Vagina (tissue), 2 donors: Measurements from ENCODE around the gene BRD3OS. TPM values are rescaled to one million over a fixed set of nuclear protein-coding genes. Genes with fewer than 3 reads are reported as not detected.

Source experiments
- DNase-seq, 2 donors: peaks; one replicate each; pipeline ENCODE4 v3.0.0-alpha.2; 2017; ENCODE audit errors: extremely low spot score in 2 of 2
- H3K27ac ChIP-seq: fragments of 200-600 bp; sonication (generic); one replicate; pipeline ENCODE4 v1.5.1; 2019
- H3K27me3 ChIP-seq: fragments of 200-600 bp; sonication (generic); one replicate; pipeline ENCODE4 v1.5.1; 2019
- H3K36me3 ChIP-seq, 2 donors: fragments of 200-600 bp; sonication (generic); one replicate each; pipeline ENCODE4 v1.5.1; 2017 to 2019
- H3K4me1 ChIP-seq: fragments of 200-600 bp; sonication (generic); one replicate; pipeline ENCODE4 v1.5.1; 2019
- H3K4me3 ChIP-seq, 2 donors: fragments of 200-600 bp; sonication (generic); 1 replicate in 1 of 2; 2 replicates in 1 of 2; pipeline ENCODE4 v1.5.1; 2016 to 2019
- H3K9me3 ChIP-seq: fragments of 200-600 bp; sonication (generic); one replicate; pipeline ENCODE4 v1.5.1; 2019
- POLR2A ChIP-seq, 2 donors: fragments of 450-650 bp; IDR thresholded peaks; one replicate each; pipeline ENCODE4 v1.6.1; 2017; ENCODE audit warnings: antibody characterized with exemption in 2 of 2, mild to moderate bottlenecking in 2 of 2, moderate library complexity in 2 of 2
- POLR2AphosphoS5 ChIP-seq, 2 donors: sonication (generic); formaldehyde crosslinking; IDR thresholded peaks; one replicate each; pipeline ENCODE4 v1.9.0; 2017; ENCODE audit warnings: antibody characterized with exemption in 2 of 2, mild to moderate bottlenecking in 2 of 2, low read depth in 1 of 2; ENCODE audit not compliant: insufficient read depth in 1 of 2
- intact Hi-C: fragments of 100-400 bp; cut with DNase I; formaldehyde crosslinking; loops from one replicate; pipeline ENCODE4 v1.15.1; 2023
- total RNA-seq: library from RNA; depleted of rRNA; stranded (reverse); fragments of >200 nt; gene quantifications from one replicate; pipeline ENCODE4 v1.2.3, GENCODE V29; 2016
- TF ChIP-seq, protein P1 (sequence below), 3 experiments: fragments of 450-650 bp in 2 of 3; fragments of 200-600 bp in 1 of 3; sonication (generic) in 1 of 3; IDR thresholded peaks; one replicate each; pipeline ENCODE4 v1.5.1; 2017 to 2019; ENCODE audit warnings: antibody characterized with exemption in 3 of 3, mild to moderate bottlenecking in 2 of 3, moderate library complexity in 2 of 3

BRD3OS gene
- total RNA-seq, 1 donor from 2014 or later, result 13.0 TPM

DNA sequence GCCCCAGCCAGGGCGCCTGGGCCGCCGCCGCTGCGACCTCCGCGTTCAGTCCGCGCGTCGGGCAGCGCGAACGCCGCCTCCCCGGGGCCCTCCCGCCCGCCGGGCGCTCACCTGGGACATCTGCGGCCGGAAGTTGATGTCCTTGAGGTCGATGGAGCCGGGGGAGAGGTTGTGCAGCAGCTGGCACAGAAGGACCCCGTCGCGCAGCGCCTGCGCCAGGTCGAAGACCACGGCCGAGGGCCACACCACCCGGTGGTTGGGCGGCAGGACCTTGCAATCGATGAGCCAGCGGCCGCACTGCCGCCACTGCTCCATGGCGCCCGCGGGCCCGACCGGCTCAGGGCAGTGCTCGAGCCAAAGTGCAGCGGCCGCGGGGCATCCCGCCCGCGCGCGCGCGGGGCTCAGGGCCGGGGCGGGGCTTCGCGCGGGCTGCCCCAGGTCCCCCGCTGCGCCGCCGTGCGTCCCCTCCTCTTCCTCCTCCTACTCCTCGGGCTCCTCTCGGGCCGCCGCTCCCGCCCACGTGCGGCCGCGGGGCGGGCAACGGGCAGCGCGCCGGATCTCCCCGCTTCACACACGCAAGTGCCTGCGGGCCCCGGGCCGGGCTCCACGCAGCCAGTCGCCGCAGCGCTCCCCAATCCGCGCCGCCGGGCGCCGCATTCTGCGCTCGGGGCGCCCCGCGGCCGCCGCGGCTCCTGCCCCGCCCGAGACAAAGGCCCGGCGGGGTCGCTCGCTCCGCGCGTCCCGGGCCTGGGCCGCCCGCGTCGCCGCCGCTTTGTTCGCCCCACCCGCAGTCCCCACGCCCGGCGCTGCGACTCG lies 33.1 kb upstream of the BRD3OS start, which contains the start of gene VAV2:
VAV2 (minus strand) TSS at position 361 of the 816 bp plus-strand sequence; CDS start at position 315, 46 bp downstream.
- Histone ChIP-seq H3K9me3 (no peaks in the 10 kb centered on the region), H3K36me3 (no peaks in the 10 kb centered on the region), H3K4me1 (peaks cover 25% of the 10 kb centered on the region), H3K27me3 (no peaks in the 10 kb centered on the region), H3K4me3 (peak within 1 kb of the TSS; percentile 60 to 81), H3K27ac (peak within 1 kb of the TSS; percentile 88)
- intact Hi-C loops, result loop anchor here (2.0 kb wide), 1 partner anchor 199 kb away; no protein-coding TSS in a partner anchor
- TF ChIP-seq POLR2A (IDR thresholded peaks at IDR 0.05) (no peak), POLR2AphosphoS5 (IDR thresholded peaks at IDR 0.05; ENCODE audit: insufficient read depth in 1 of 2, low read depth in 1 of 2) (peak in 1 of 2 donors; percentile 28)
- no peak for DNase-seq

DNA sequence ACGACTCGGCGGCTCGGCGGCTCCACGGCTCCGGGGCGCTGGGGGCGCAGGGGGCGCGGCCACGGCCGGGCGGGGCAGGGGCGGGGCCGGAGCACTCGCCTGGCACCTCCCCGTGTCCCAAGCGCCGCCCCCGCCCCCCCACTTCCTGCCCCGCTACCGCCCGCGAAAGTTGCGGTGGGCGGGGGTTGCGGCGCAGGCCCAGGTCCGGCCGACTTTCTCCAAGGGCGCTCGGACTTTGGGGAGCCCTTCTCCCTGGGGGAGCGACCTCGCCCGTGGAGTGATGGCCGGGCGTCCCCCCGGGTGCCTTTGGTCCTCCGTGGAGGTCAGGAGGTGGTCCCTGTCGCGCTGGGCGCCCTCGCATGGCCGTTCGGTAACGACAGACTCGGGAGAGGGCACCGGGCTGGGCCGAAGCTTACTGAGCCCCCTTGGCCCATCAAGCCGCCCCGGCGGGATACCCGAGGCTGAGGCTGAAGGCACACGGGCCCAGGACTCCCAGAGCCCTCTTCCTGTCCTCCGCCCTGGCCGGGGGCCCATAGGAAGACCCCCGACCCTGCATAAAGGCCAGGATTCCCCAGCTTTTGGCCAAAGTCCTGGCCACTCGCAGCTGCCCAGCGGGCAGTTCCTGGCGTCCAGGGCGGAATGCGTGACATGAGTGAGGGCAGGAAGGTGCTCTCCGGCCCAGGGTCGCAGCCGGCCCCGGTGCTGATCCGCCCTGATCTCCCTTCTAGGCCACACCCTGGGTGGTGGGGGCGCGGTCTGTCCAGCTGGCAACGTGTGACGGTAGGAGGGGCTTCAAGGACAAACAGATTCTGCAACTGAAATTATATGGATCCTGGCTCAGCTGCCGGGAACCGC lies 32.3 kb upstream of the BRD3OS start:
- TF ChIP-seq, protein P1, sequence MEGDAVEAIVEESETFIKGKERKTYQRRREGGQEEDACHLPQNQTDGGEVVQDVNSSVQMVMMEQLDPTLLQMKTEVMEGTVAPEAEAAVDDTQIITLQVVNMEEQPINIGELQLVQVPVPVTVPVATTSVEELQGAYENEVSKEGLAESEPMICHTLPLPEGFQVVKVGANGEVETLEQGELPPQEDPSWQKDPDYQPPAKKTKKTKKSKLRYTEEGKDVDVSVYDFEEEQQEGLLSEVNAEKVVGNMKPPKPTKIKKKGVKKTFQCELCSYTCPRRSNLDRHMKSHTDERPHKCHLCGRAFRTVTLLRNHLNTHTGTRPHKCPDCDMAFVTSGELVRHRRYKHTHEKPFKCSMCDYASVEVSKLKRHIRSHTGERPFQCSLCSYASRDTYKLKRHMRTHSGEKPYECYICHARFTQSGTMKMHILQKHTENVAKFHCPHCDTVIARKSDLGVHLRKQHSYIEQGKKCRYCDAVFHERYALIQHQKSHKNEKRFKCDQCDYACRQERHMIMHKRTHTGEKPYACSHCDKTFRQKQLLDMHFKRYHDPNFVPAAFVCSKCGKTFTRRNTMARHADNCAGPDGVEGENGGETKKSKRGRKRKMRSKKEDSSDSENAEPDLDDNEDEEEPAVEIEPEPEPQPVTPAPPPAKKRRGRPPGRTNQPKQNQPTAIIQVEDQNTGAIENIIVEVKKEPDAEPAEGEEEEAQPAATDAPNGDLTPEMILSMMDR (IDR thresholded peaks at IDR 0.05), result peak in 2 of 3 experiments; percentile 1 to 14
- TF ChIP-seq POLR2AphosphoS5 (IDR thresholded peaks at IDR 0.05; ENCODE audit: insufficient read depth in 1 of 2, low read depth in 1 of 2) (peak in 1 of 2 donors; percentile 96), POLR2A (IDR thresholded peaks at IDR 0.05) (peak in 1 of 2 donors; percentile 79)
- intact Hi-C loops, result loop anchor here (2.0 kb wide), 1 partner anchor 200 kb away; no protein-coding TSS in a partner anchor
- Histone ChIP-seq H3K4me1 (peaks cover 25% of the 10 kb centered on the region), H3K27ac (peak overlapping the region; percentile 88), H3K36me3 (no peaks in the 10 kb centered on the region), H3K27me3 (no peaks in the 10 kb centered on the region), H3K4me3 (peak overlapping the region; percentile 60 to 81), H3K9me3 (no peaks in the 10 kb centered on the region)
- DNase-seq, result peak in 1 of 2 donors; percentile 97

DNA sequence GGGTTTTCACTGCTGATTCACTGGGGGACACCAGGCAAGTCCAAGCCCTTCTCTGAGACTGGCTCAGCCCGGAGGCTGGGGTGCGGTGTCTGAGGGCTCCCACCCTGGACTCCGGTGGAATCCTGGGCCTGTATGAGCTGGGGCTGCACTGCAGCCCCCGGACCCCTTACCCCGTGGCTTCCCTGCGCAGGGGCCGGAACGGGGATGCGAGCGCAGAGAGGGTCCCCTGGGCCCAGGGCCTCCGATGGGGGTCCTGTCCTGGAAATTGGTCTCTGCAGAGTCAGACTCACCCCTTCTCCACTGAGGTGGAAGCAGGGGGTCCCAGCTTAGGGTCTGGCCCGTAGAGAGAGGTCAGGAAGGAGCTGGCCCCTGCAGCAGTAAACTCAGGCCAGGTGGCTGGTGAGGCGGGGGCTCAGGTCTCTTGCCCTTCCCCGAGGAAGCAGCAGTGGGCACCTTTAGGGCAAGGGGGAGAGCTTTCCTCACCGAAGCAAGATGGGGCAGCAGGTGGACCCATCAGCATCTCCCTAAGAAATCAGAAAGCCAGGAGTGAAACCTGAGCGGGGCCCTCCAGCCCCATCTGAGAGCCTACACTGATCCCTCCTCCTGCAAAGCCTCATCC lies 31.5 kb upstream of the BRD3OS start:
- peak overlapping the region; percentile 60 to 81 for H3K4me3 ChIP-seq
- H3K9me3 ChIP-seq, result no peaks in the 10 kb centered on the region
- DNase-seq, result no peak
- peak overlapping the region; percentile 88 for H3K27ac ChIP-seq
- peaks cover 25% of the 10 kb centered on the region for H3K4me1 ChIP-seq
- H3K27me3 ChIP-seq, result no peaks in the 10 kb centered on the region
- no peaks in the 10 kb centered on the region for H3K36me3 ChIP-seq
- intact Hi-C loops, result loop anchor here (2.0 kb wide), 1 partner anchor 201 kb away; no protein-coding TSS in a partner anchor
- no peak for TF ChIP-seq POLR2AphosphoS5 (IDR thresholded peaks at IDR 0.05; ENCODE audit: insufficient read depth in 1 of 2, low read depth in 1 of 2)
- TF ChIP-seq, protein P1 (IDR thresholded peaks at IDR 0.05), result no peak
- TF ChIP-seq POLR2A (IDR thresholded peaks at IDR 0.05), result no peak

DNA sequence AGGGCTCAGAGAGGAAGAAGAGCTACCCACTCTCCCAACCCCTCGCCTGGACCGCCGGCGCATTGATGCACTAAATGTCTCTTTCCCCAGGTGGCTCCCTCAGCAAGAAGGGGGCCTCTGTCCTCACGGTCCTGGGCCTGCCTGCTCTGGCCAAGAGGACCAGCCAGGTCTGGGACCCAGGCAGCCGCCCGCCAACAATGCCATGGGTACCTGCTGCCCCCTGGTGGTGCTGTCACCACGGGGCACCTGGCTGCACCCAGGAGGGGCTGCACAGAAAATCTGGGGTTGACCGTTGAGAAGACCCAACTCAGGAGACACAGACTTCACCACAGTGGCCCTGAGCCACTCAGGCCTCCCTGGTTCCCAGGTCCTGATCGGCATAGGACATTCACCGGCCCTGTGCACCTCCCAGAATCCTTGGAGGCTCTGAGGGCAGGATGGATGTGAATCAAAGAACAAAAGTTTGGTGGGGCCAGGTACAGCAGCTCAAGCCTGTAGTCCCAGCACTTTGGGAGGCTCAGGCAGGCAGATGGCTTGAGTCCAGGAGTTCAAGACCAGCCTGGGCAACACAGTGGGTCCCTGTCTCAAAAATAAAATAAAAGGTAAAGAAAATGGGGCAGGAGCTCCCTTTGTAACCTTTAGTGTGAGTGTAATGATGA lies 30.8 kb upstream of the BRD3OS start:
- intact Hi-C loops, result no loop called here
- no peak for DNase-seq
- peak overlapping the region; percentile 88 for H3K27ac ChIP-seq

More for the DNA sequence above, 30.8 kb upstream of the BRD3OS start:
- Histone ChIP-seq H3K9me3 (no peaks in the 10 kb centered on the region), H3K4me1 (peaks cover 25% of the 10 kb centered on the region), H3K4me3 (no peak overlapping the region), H3K36me3 (no peaks in the 10 kb centered on the region), H3K27me3 (no peaks in the 10 kb centered on the region)
- TF ChIP-seq POLR2AphosphoS5 (IDR thresholded peaks at IDR 0.05; ENCODE audit: insufficient read depth in 1 of 2, low read depth in 1 of 2) (peak in 1 of 2 donors; percentile 26), POLR2A (IDR thresholded peaks at IDR 0.05) (no peak)
- TF ChIP-seq, protein P1 (IDR thresholded peaks at IDR 0.05), result peak; percentile 99
